ENCODE results near the gene CDON. TPM values are rescaled to one million over a fixed set of nuclear protein-coding genes. Genes with fewer than 3 reads are reported as not detected.

CDON gene
- total and polyA plus RNA-seq, 9 of the 15 experiments (the other 6 are each of a cell fraction or from before 2014, with no cell fraction given): 0.08 to 0.64 (median 0.40) TPM

DNA sequence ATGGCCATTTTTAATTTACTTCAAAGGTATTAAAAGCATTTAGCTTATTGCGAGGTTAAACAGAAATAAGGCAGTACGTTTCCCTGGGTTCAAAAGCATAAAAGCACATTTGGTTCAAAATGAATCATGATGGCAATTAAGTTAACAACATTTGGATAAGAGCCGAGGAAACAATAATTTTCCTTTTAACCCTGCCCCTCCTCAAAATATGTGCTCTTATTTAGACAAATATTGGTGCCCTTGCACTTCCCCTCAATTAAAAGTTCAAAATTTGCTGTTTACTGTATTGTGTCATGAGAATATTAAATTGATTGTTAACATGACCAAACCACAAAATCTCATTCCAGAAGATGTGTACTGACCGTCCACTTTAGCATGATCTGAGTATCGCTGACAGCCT lies 68.2 kb downstream of the CDON start (continued):
- no peak for TF ChIP-seq CBFB (CRISPR knock-in tag; IDR thresholded peaks at IDR 0.05)
- no peak for TF ChIP-seq ZBTB17 (CRISPR knock-in tag; IDR thresholded peaks at IDR 0.05)
- TF ChIP-seq SIN3A (IDR thresholded peaks at IDR 0.05; ENCODE audit: borderline replicate concordance in 2 of 2, control insufficient read depth in 1 of 2, low read depth in 2 of 2, low read length in 2 of 2): no peak
- TF ChIP-seq HDAC1 (IDR thresholded peaks at IDR 0.05): no peak

DNA sequence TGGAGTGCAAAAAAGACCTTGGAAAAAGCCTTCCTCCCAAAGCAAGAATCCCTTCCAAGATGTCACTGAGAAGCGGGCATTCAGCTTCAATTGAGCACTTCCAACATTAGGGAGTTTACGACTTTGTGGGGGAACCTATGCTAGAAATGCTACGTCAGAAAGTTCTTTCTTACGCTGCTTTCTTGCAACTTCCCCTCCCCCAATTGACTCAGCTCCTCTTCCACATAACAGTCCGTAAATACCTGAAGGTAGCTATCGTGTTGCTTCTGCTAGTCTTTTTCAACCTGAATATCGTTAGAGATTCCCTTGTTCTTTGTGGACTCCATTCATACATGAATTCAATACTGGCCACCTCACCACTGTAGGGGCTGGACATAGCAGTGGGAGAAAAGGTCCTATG lies 69.8 kb downstream of the CDON start:
- POLR2A ChIA-PET: no interaction called here
- H3K4me1 ChIP-seq (replicated peaks in 1 of 2; ENCODE audit: control insufficient read depth in 2 of 2, insufficient read depth in 2 of 2, low read length in 2 of 2): no peaks in the 10 kb centered on the region
- no peak overlapping the region for H3K4me3 ChIP-seq
- CTCF ChIA-PET (ENCODE audit: low intra/inter-chr PET ratio): no interaction called here
- H3K27me3 ChIP-seq (ENCODE audit: control insufficient read depth in 2 of 2, insufficient read depth in 2 of 2, low read length in 2 of 2): peaks cover 10 to 12% of the 10 kb centered on the region in 2 experiments
- no TSS peak for BruUV-seq (replicated peaks)
- in situ Hi-C loops (cut with MboI): no loop called here
- H3K36me3 ChIP-seq (ENCODE audit: control insufficient read depth, insufficient read depth, low read length): no peaks in the 10 kb centered on the region
- ATAC-seq: no peak
- no peak overlapping the region for H3K9ac ChIP-seq (ENCODE audit: insufficient read depth in 1 of 2, low read depth in 2 of 2, low read length in 2 of 2)
- no peaks in the 10 kb centered on the region for H3K9me1 ChIP-seq (ENCODE audit: control insufficient read depth, insufficient read depth, low read length)
- WGBS (ENCODE audit: insufficient coverage, low coverage, missing lambda C conversion rate): 2% methylated on average over 7 of the region's 7 CpGs
- no peaks in the 10 kb centered on the region for H4K20me1 ChIP-seq (replicated peaks; ENCODE audit: control insufficient read depth, insufficient read depth, low read length)
- H2AFZ ChIP-seq (ENCODE audit: low read depth, low read length): no peak overlapping the region
- TF ChIP-seq MYNN (IDR thresholded peaks at IDR 0.05) (no peak), MYNN (CRISPR knock-in tag; IDR thresholded peaks at IDR 0.05) (no peak), NR4A1 (CRISPR knock-in tag; IDR thresholded peaks at IDR 0.05) (no peak), NR4A1 (tag; IDR thresholded peaks at IDR 0.05) (no peak), SMAD4 (CRISPR knock-in tag; conservative IDR thresholded peaks at IDR 0.05) (no peak), MTA3 (IDR thresholded peaks at IDR 0.05; ENCODE audit: borderline replicate concordance) (no peak), SIX5 (IDR thresholded peaks at IDR 0.05; ENCODE audit: borderline replicate concordance in 1 of 2, insufficient read depth in 1 of 2, low read depth in 1 of 2, low read length in 2 of 2) (no peak)
- TF ChIP-seq, protein P1, sequence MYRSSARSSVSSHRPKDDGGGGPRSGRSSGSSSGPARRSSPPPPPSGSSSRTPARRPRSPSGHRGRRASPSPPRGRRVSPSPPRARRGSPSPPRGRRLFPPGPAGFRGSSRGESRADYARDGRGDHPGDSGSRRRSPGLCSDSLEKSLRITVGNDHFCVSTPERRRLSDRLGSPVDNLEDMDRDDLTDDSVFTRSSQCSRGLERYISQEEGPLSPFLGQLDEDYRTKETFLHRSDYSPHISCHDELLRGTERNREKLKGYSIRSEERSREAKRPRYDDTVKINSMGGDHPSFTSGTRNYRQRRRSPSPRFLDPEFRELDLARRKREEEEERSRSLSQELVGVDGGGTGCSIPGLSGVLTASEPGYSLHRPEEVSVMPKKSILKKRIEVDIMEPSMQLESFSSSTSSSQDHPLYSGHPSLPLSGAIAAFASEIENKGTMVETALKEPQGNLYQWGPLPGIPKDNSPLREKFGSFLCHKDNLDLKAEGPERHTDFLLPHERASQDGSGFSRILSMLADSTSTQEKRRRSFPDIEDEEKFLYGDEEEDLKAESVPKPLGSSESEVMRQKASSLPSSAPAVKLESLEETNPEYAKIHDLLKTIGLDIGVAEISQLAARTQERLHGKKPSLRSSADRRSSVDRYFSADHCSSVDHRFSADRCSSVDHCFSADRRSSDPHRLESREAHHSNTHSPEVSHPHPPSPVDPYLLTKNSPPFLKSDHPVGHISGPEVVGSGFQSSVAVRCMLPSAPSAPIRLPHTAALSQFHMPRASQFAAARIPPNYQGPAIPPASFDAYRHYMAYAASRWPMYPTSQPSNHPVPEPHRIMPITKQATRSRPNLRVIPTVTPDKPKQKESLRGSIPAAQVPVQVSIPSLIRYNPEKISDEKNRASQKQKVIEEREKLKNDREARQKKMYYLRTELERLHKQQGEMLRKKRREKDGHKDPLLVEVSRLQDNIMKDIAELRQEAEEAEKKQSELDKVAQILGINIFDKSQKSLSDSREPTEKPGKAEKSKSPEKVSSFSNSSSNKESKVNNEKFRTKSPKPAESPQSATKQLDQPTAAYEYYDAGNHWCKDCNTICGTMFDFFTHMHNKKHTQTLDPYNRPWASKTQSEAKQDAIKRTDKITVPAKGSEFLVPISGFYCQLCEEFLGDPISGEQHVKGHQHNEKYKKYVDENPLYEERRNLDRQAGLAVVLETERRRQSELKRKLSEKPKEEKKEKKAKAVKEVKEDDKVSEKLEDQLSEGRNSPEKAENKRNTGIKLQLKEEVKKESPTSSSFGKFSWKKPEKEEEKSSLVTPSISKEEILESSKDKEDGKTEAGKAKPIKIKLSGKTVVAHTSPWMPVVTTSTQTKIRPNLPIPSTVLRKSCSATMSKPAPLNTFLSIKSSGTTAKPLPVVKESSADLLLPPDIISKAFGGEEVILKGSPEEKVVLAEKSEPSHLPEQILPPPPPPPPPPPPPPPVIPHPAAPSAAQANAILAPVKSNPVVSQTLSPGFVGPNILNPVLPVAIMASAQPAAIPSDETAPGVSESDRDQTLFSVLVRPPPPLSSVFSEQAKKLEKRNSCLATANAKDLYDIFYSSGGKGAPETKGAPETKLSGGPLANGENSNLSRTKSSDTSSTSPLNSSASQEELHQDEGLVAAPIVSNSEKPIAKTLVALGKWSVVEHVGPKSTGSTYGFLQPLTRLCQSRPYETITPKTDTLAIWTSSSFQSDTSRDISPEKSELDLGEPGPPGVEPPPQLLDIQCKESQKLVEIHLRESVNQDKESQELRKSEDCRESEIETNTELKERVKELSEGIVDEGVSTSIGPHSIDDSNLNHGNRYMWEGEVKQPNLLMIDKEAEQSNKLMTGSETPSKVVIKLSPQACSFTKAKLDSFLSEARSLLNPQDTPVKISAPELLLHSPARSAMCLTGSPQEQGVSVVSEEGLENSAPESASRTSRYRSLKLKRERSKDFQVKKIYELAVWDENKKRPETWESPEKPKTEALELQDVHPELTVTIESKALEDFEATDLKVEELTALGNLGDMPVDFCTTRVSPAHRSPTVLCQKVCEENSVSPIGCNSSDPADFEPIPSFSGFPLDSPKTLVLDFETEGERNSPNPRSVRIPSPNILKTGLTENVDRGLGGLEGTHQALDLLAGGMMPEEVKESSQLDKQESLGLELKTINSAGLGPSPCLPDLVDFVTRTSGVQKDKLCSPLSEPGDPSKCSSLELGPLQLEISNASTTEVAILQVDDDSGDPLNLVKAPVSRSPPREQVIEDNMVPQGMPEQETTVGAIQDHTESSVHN (IDR thresholded peaks at IDR 0.05; ENCODE audit: borderline replicate concordance in 1 of 2, low read depth in 1 of 2): no peak
- H3K79me2 ChIP-seq (ENCODE audit: control insufficient read depth, insufficient read depth, low read length): no peaks in the 10 kb centered on the region
- intact Hi-C loops (cut with micrococcal nuclease): no loop called here
- H3K27ac ChIP-seq (ENCODE audit: extremely low read depth, low read depth, low read length): no peak overlapping the region
- no peak for DNase-seq (ENCODE audit: extremely low read depth in 1 of 4, low spot score in 3 of 4)
- no peaks in the 10 kb centered on the region for H3K9me3 ChIP-seq (replicated peaks; ENCODE audit: control insufficient read depth, insufficient read depth, low read depth, low read length)
- no peak overlapping the region for H3K4me2 ChIP-seq (ENCODE audit: insufficient read depth, low read length)
- no peak for FAIRE-seq
